DND-41 (cell line): ENCODE results near the gene DEAF1.

Experiments used
- ATAC-seq: fragments of 200-7000 bp; cut with Tn5 transposase; 3 replicates; pipeline ENCODE4 v1.9.1; 2021; ENCODE audit warnings: low read depth; ENCODE audit not compliant: insufficient read depth
- DNase-seq: peaks from one replicate; pipeline ENCODE4 v3.0.0-alpha.2; 2020
- H2AFZ ChIP-seq: 2 replicates; pipeline ENCODE4 v1.6.0; 2012; ENCODE audit warnings: low read depth, low read length
- H3K27ac ChIP-seq: 2 replicates; pipeline ENCODE4 v1.5.1; 2012; ENCODE audit warnings: low read length, inconsistent platforms
- H3K27me3 ChIP-seq: fragments of 200-600 bp; sonication (generic); 2 replicates; pipeline ENCODE4 v1.6.0; 2012; ENCODE audit warnings: low read length, mild to moderate bottlenecking, inconsistent platforms; ENCODE audit not compliant: insufficient read depth, poor library complexity
- H3K36me3 ChIP-seq: 2 replicates; pipeline ENCODE4 v1.5.1; 2012; ENCODE audit warnings: low read length, inconsistent platforms; ENCODE audit not compliant: insufficient read depth
- H3K4me1 ChIP-seq: 2 replicates; pipeline ENCODE4 v1.5.1; 2012; ENCODE audit warnings: mild to moderate bottlenecking, low read length; ENCODE audit not compliant: insufficient read depth
- H3K4me2 ChIP-seq: 2 replicates; pipeline ENCODE4 v1.6.0; 2012; ENCODE audit warnings: mild to moderate bottlenecking, moderate library complexity, low read length, inconsistent platforms; ENCODE audit not compliant: insufficient read depth
- H3K4me3 ChIP-seq, 2 experiments: fragments of 200-600 bp in 1 of 2; shearing (Covaris generic) in 1 of 2; 2 replicates each; pipeline ENCODE4 v1.5.1; 2012 to 2016; ENCODE audit warnings: inconsistent platforms in 2 of 2, low read length in 2 of 2, mild to moderate bottlenecking in 2 of 2, low read depth in 1 of 2, moderate library complexity in 1 of 2
- H3K79me2 ChIP-seq: 2 replicates; pipeline ENCODE4 v1.6.0; 2012; ENCODE audit warnings: low read length, inconsistent platforms; ENCODE audit not compliant: insufficient read depth
- H3K9ac ChIP-seq: 2 replicates; pipeline ENCODE4 v1.6.0; 2012; ENCODE audit warnings: low read depth, mild to moderate bottlenecking, inconsistent platforms, low read length, moderate library complexity
- H3K9me3 ChIP-seq: 2 replicates; pipeline ENCODE4 v1.5.1; 2012; ENCODE audit warnings: low read length, moderate library complexity, mild to moderate bottlenecking, inconsistent platforms; ENCODE audit not compliant: insufficient read depth, severe bottlenecking
- H4K20me1 ChIP-seq: 2 replicates; pipeline ENCODE4 v1.6.0; 2012; ENCODE audit warnings: low read length; ENCODE audit not compliant: insufficient read depth
- CTCF ChIP-seq: IDR thresholded peaks from 2 replicates; pipeline ENCODE4 v1.5.1; 2012; ENCODE audit warnings: borderline replicate concordance, low read length, moderate library complexity, mild to moderate bottlenecking; ENCODE audit not compliant: poor library complexity, severe bottlenecking; ENCODE audit errors: extremely low read depth
- EZH2 ChIP-seq: IDR thresholded peaks from 3 replicates; pipeline ENCODE4 v1.6.1; 2012; ENCODE audit warnings: borderline replicate concordance, low read depth, mild to moderate bottlenecking, moderate library complexity, low read length, inconsistent platforms; ENCODE audit not compliant: severe bottlenecking

Gene DEAF1

GRCh38 chr11:619628-620050 is 75.4 kb downstream of the DEAF1 start:
- DNase-seq (no peak), ATAC-seq (no peak)
- no peak for TF ChIP-seq EZH2
- TF ChIP-seq CTCF = no peak
- H3K79me2 ChIP-seq = peaks cover 14% of the 10 kb centered on the region
- no peak overlapping the region for H2AFZ ChIP-seq
- H3K4me1 ChIP-seq = peaks cover 18% of the 10 kb centered on the region
- H3K4me3 ChIP-seq = no peak overlapping the region
- no peak overlapping the region for H3K4me2 ChIP-seq
- no peak overlapping the region for H3K9ac ChIP-seq
- H3K27me3 ChIP-seq = no peaks in the 10 kb centered on the region
- no peaks in the 10 kb centered on the region for H3K9me3 ChIP-seq
- peaks cover 15% of the 10 kb centered on the region for H4K20me1 ChIP-seq
- H3K36me3 ChIP-seq = peaks cover 17% of the 10 kb centered on the region
- H3K27ac ChIP-seq = no peak overlapping the region

GRCh38 chr11:618856-619627 is 76.0 kb downstream of the DEAF1 start:
- ATAC-seq = no peak
- H3K79me2 ChIP-seq = peaks cover 17% of the 10 kb centered on the region
- no peak overlapping the region for H3K9ac ChIP-seq
- no peaks in the 10 kb centered on the region for H3K9me3 ChIP-seq
- H4K20me1 ChIP-seq = peaks cover 21% of the 10 kb centered on the region
- no peak for TF ChIP-seq EZH2
- TF ChIP-seq CTCF = no peak
- H3K4me3 ChIP-seq = no peak overlapping the region
- DNase-seq = no peak
- H3K4me2 ChIP-seq = no peak overlapping the region
- no peak overlapping the region for H3K27ac ChIP-seq
- H3K36me3 ChIP-seq = peaks cover 23% of the 10 kb centered on the region
- no peak overlapping the region for H2AFZ ChIP-seq
- H3K27me3 ChIP-seq = no peaks in the 10 kb centered on the region
- peaks cover 24% of the 10 kb centered on the region for H3K4me1 ChIP-seq

GRCh38 chr11:617912-618682 is 76.9 kb downstream of the DEAF1 start:
- no peak for DNase-seq
- no peak for ATAC-seq
- H3K36me3 ChIP-seq = peaks cover 27% of the 10 kb centered on the region

More at GRCh38 chr11:617912-618682, 76.9 kb downstream of the DEAF1 start:
- Histone ChIP-seq H3K4me2 (no peak overlapping the region), H3K4me3 (no peak overlapping the region), H2AFZ (no peak overlapping the region), H3K9me3 (no peaks in the 10 kb centered on the region), H3K4me1 (peaks cover 32% of the 10 kb centered on the region), H3K27ac (no peak overlapping the region), H4K20me1 (peaks cover 30% of the 10 kb centered on the region), H3K9ac (no peak overlapping the region), H3K79me2 (peaks cover 17% of the 10 kb centered on the region), H3K27me3 (no peaks in the 10 kb centered on the region)
- TF ChIP-seq CTCF (no peak), EZH2 (no peak)
